Kidney epithelial cell (primary cell): ENCODE data around the gene RPL9. TPM values are rescaled to one million over a fixed set of nuclear protein-coding genes. Genes with fewer than 3 reads are reported as not detected.
"Not testable (repeated sequence)": the region's sequence is repeated elsewhere in the genome, so short reads cannot be mapped to it uniquely, and the experiment has no call there.

ENCODE experiments used
- DNase-seq: peaks from one replicate; pipeline ENCODE4 v3.0.0-alpha.2; 2010; ENCODE audit warnings: low read depth
- H3K27me3 ChIP-seq: 2 replicates; pipeline ENCODE4 v1.6.0; 2011; ENCODE audit warnings: low read length; ENCODE audit not compliant: control insufficient read depth, insufficient read depth
- H3K36me3 ChIP-seq: 2 replicates; pipeline ENCODE4 v1.5.1; 2011; ENCODE audit warnings: low read length; ENCODE audit not compliant: control insufficient read depth, insufficient read depth
- H3K4me3 ChIP-seq: 2 replicates; pipeline ENCODE4 v1.5.1; 2011; ENCODE audit warnings: low read depth, mild to moderate bottlenecking, control low read depth, low read length
- total RNA-seq: library from RNA; depleted of rRNA; stranded (reverse); fragments of >200 nt; gene quantifications from 2 replicates; pipeline ENCODE4 v1.2.3, GENCODE V29; 2015
- TF ChIP-seq, protein P1 (sequence below): IDR thresholded peaks from 2 replicates; pipeline ENCODE4 v1.5.1; 2011; ENCODE audit warnings: mild to moderate bottlenecking, moderate library complexity, low read length, control low read depth, inconsistent platforms; ENCODE audit not compliant: insufficient read depth, poor library complexity, severe bottlenecking

RPL9 gene
- total RNA-seq, 1 donor from 2014 or later: 6,223 TPM

GRCh38 chr4:39422247-39422646, 36.5 kb downstream of the RPL9 start:
- no peaks in the 10 kb centered on the region for H3K27me3 ChIP-seq
- TF ChIP-seq, protein P1, sequence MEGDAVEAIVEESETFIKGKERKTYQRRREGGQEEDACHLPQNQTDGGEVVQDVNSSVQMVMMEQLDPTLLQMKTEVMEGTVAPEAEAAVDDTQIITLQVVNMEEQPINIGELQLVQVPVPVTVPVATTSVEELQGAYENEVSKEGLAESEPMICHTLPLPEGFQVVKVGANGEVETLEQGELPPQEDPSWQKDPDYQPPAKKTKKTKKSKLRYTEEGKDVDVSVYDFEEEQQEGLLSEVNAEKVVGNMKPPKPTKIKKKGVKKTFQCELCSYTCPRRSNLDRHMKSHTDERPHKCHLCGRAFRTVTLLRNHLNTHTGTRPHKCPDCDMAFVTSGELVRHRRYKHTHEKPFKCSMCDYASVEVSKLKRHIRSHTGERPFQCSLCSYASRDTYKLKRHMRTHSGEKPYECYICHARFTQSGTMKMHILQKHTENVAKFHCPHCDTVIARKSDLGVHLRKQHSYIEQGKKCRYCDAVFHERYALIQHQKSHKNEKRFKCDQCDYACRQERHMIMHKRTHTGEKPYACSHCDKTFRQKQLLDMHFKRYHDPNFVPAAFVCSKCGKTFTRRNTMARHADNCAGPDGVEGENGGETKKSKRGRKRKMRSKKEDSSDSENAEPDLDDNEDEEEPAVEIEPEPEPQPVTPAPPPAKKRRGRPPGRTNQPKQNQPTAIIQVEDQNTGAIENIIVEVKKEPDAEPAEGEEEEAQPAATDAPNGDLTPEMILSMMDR: no peak
- H3K4me3 ChIP-seq: no peak overlapping the region
- no peaks in the 10 kb centered on the region for H3K36me3 ChIP-seq
- no peak for DNase-seq

DNA sequence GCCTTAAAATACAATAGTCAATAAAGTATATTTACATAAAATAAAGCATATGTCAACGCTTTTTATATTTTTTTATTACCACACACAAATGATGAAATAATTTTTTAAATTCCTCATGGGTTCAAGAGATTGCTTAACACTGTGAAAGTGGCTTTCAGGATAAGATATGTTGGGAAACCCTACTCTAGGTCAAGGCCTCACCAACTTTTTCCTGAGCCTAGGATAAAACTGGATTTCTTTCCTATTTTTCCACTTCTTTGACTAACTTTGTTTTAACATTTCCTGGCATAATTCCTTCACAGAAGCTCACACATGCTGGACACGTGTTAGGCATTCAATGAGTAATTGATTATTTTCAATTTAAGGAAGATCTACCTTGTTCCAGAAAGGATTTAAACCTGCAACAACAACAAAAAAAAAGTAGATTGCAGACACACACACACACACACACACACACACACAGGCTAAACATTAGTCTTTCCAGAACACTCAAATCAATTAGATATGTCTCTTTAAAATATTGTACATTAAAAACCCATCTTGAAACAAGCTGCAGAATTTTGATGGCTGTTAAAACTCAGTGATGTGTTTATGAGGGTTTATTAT, 42.9 kb downstream of the RPL9 start:
- DNase-seq: no peak
- Histone ChIP-seq H3K36me3 (no peaks in the 10 kb centered on the region), H3K4me3 (no peak overlapping the region), H3K27me3 (no peaks in the 10 kb centered on the region)
- TF ChIP-seq, protein P1: no peak

DNA sequence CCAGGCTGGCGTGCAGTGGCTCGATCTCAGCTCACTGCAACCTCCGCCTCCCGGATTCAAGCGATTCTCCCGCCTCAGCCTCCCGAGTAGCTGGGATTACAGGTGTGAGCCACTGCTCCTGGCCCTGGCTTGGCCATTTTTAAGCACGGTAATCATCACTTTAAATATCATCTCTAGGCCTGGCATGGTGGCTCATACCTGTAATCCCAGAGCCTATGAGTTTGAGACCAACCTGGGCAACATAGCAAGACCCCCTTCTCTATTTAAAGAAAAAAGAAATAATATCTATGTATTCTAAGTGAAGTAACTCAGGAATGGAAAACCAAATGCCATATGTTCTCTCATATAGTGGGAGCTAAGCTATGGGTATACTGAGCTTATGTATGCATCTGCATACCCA, 47.2 kb downstream of the RPL9 start:
- DNase-seq, H3K4me3 ChIP-seq, H3K36me3 ChIP-seq: not testable (repeated sequence)

DNA sequence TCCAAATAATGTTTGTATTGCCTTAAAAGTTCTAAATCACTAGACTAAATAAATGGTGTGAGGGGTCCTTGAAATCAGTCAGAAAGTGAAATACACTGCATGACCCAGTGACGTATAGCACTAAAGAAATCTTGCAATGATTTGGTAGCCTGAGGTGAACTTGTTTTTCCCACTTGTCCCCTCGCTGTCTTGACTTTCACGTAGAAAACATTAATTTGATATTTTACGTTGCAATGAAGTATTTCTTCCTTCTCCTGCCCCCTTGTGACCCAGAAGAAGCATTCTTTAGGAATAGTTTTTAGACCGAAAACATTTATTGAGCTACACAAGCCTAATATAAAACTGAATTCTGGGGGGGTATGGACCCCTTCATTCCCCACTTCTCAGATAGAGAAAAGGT, 48.3 kb downstream of the RPL9 start:
- DNase-seq: no peak
- TF ChIP-seq, protein P1: no peak
- H3K27me3 ChIP-seq: no peaks in the 10 kb centered on the region
- no peak overlapping the region for H3K4me3 ChIP-seq
- no peaks in the 10 kb centered on the region for H3K36me3 ChIP-seq

More for the DNA sequence above, 47.2 kb downstream of the RPL9 start:
- H3K27me3 ChIP-seq: not testable (repeated sequence)

GRCh38 chr4:39407584-39407885, 51.2 kb downstream of the RPL9 start:
- DNase-seq: no peak
- TF ChIP-seq, protein P1: no peak
- no peaks in the 10 kb centered on the region for H3K27me3 ChIP-seq
- H3K36me3 ChIP-seq: no peaks in the 10 kb centered on the region
- H3K4me3 ChIP-seq: no peak overlapping the region

- H3K27me3 ChIP-seq: no peaks in the 10 kb centered on the region
- H3K36me3 ChIP-seq: no peaks in the 10 kb centered on the region
- no peak within 1 kb of the TSS for H3K4me3 ChIP-seq
- DNase-seq: no peak
- TF ChIP-seq, protein P1: no peak
These were observed 51.7 kb downstream of the RPL9 start, which contains the start of gene KLB for GRCh38 chr4:39406763-39407583. KLB (plus strand) TSS chr4:39406930; CDS start chr4:39406950, 20 bp downstream.

Other genes starting within 250 kb of the RPL9 start
- gene RFC1, start 92.6 kb downstream of the RPL9 start, total RNA-seq: 32.6 and 42.1 TPM in 2 replicates
- gene KLB, start 52.0 kb downstream of the RPL9 start, total RNA-seq: 0.07 and 0.21 TPM in 2 replicates
- 15.4 and 18.1 TPM in 2 replicates for gene LIAS, start 134 bp upstream of the RPL9 start, total RNA-seq
- gene UGDH, start 68.5 kb upstream of the RPL9 start, total RNA-seq: 58.7 and 124 TPM in 2 replicates
- 29.6 and 58.4 TPM in 2 replicates for gene SMIM14, start 179.9 kb upstream of the RPL9 start, total RNA-seq
- 24.9 and 28.3 TPM in 2 replicates for gene UBE2K, start 239.2 kb upstream of the RPL9 start, total RNA-seq